MCF 10A (cell line): ENCODE measurements around the gene PIP5KL1. TPM values are rescaled to one million over a fixed set of nuclear protein-coding genes. Genes with fewer than 3 reads are reported as not detected.
A peak's percentile ranks its signal among the peaks of the same experiment; 100 is the strongest.

Experiments used
- BruUV-seq: library from RNA; stranded (reverse); fragments of 400-500 nt; replicated peaks from 2 replicates; lab custom pipeline; 2021; lab: Mats Ljungman, UMichigan
- CTCF ChIA-PET: fragments of 300-600 bp; sonication (Branson Sonifier 250); formaldehyde crosslinking; extraction: SDS; loops from one replicate; lab custom pipeline; 2021; ENCODE audit warnings: antibody characterized with exemption, inconsistent platforms; lab: Yijun Ruan, JAX
- POLR2A ChIA-PET: fragments of 300-600, 350-650 bp; sonication (Branson Sonifier 250); formaldehyde crosslinking; extraction: SDS; loops from one replicate; lab custom pipeline; 2020; ENCODE audit warnings: antibody characterized with exemption, inconsistent platforms; lab: Yijun Ruan, JAX
- DNase-seq: peaks from one replicate; pipeline ENCODE4 v3.0.0-alpha.2; 2018; ENCODE audit not compliant: unreplicated experiment
- H3K27ac Mint-ChIP-seq: one replicate; pipeline ENCODE4 v1.8.0; 2022; ENCODE audit warnings: mild to moderate bottlenecking, low read depth, mixed read lengths; ENCODE audit not compliant: unreplicated experiment
- H3K27me3 Mint-ChIP-seq: one replicate; pipeline ENCODE4 v1.8.0; 2022; ENCODE audit warnings: mixed read lengths; ENCODE audit not compliant: insufficient read depth, unreplicated experiment
- H3K36me3 Mint-ChIP-seq: one replicate; pipeline ENCODE4 v1.8.0; 2022; ENCODE audit warnings: mild to moderate bottlenecking, moderate library complexity, mixed read lengths; ENCODE audit not compliant: insufficient read depth, unreplicated experiment
- H3K4me1 Mint-ChIP-seq: one replicate; pipeline ENCODE4 v1.8.0; 2022; ENCODE audit warnings: mixed read lengths; ENCODE audit not compliant: insufficient read depth, unreplicated experiment
- H3K4me3 Mint-ChIP-seq: one replicate; pipeline ENCODE4 v1.8.0; 2022; ENCODE audit warnings: mild to moderate bottlenecking, moderate library complexity, mixed read lengths; ENCODE audit not compliant: unreplicated experiment
- H3K9me3 Mint-ChIP-seq: one replicate; pipeline ENCODE4 v1.8.0; 2022; ENCODE audit warnings: mixed read lengths; ENCODE audit not compliant: unreplicated experiment
- intact Hi-C: fragments of 100-400 bp; cut with micrococcal nuclease; formaldehyde crosslinking; loops from 2 replicates; pipeline ENCODE4 v1.14.1; 2022
- total RNA-seq: library from RNA; stranded (reverse); gene quantifications from 2 replicates; pipeline ENCODE4 v1.2.3, GENCODE V29; 2022
- TF ChIP-seq, protein P1 (sequence below): fragments of 200-600 bp; IDR thresholded peaks from one replicate; pipeline ENCODE4 v1.8.0; 2022; ENCODE audit warnings: antibody characterized with exemption, mild to moderate bottlenecking; ENCODE audit not compliant: unreplicated experiment

PIP5KL1 gene
- total RNA-seq, 1 experiment from 2014 or later: 4.0 TPM

DNA sequence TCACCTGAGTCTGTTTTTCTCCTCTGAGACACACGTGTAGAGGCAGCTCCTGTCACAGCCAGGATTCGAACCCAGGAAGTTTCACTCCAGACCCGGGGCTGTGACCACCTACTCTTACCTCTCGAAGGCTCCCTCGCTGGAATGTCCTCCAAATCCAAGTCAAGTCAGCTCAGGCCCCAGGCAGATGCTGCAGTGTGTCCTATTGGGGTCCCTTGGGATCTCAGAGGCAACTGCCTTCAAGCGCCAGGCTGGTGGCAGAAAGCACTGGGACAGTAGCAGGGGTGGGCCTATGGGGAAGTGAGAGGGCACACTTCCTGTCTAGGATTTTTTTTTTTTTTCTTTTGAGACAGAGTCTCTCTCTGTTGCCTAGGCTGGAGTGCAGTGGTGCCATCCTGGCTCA is 13.0 kb downstream of the PIP5KL1 start:
- no TSS peak for BruUV-seq
- TF ChIP-seq, protein P1, sequence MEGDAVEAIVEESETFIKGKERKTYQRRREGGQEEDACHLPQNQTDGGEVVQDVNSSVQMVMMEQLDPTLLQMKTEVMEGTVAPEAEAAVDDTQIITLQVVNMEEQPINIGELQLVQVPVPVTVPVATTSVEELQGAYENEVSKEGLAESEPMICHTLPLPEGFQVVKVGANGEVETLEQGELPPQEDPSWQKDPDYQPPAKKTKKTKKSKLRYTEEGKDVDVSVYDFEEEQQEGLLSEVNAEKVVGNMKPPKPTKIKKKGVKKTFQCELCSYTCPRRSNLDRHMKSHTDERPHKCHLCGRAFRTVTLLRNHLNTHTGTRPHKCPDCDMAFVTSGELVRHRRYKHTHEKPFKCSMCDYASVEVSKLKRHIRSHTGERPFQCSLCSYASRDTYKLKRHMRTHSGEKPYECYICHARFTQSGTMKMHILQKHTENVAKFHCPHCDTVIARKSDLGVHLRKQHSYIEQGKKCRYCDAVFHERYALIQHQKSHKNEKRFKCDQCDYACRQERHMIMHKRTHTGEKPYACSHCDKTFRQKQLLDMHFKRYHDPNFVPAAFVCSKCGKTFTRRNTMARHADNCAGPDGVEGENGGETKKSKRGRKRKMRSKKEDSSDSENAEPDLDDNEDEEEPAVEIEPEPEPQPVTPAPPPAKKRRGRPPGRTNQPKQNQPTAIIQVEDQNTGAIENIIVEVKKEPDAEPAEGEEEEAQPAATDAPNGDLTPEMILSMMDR: no peak
- CTCF ChIA-PET: interaction anchor here (0.5 to 1.4 kb wide), 6 partner anchors 18 to 273 kb away, joined by 3 to 4 read pairs (median 3); partner anchors contain the start of gene ST6GALNAC6
- Mint-ChIP-seq H3K27me3 (no peaks in the 10 kb centered on the region), H3K36me3 (peaks cover 5% of the 10 kb centered on the region), H3K4me1 (peaks cover 27% of the 10 kb centered on the region), H3K4me3 (peak overlapping the region; percentile 19), H3K27ac (peak overlapping the region; percentile 49), H3K9me3 (no peaks in the 10 kb centered on the region)
- intact Hi-C loops: loop anchor here (5.0 kb wide), 1 partner anchor 115 kb away; the partner anchor contains the start of gene FPGS
- POLR2A ChIA-PET: interaction anchor here (0.6 to 6.0 kb wide), 12 partner anchors 18 to 183 kb away, joined by 3 to 35 read pairs (median 3); partner anchors contain the start of genes CDK9, ST6GALNAC6 and TOR2A
- no peak for DNase-seq

DNA sequence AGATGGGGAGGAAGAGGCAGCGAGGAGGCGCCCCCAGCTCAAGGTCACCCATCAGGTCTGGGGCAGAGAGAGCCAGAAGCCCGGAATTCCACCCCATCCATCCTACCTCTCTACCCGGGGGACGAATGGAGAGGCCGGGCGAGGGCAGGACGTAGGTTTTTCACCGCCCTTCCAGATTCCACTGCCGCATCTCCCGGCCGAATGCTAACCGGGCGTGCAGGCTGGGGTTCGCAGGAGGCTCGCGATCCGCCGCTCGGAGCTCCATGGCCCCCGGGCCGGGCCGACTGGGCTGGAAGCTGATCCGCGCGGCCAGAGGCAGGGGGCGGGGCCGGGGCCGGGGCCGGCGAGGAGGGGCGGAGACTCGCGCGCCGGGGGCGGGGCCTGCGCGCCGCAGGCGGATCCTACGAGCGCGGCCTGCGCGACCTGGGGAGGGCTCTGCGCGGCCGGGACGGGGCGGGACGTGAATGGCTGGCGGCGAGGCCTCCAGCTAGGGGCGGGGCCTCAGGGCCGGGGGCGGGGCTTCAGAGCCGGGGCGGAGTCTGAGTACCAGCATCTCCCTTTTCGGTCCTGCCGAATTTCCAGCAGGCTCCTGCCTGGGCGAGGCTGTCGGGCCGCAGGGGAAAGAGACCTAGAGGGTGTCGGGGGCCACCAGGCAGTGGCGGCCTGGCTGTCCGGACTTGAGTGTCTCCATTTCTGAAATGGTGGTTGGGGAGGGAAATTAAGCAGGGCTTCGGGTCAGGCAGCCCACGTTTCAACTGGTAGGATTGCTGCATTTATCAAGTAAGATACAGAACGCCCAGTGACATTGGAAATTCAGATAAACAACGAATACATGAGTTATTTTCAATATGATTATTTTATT is 13.6 kb downstream of the PIP5KL1 start, which contains the start of gene ST6GALNAC4:
Gene ST6GALNAC4 (minus strand): TSS at position 322 of the 862 bp plus-strand sequence. CDS start 622 bp downstream, outside the sequence.
- TF ChIP-seq, protein P1: no peak
- no peaks in the 10 kb centered on the region for H3K9me3 Mint-ChIP-seq
- H3K4me3 Mint-ChIP-seq: peak within 1 kb of the TSS; percentile 74
- H3K27ac Mint-ChIP-seq: peak within 1 kb of the TSS; percentile 93
- POLR2A ChIA-PET: interaction anchor here (0.6 to 6.0 kb wide), 12 partner anchors 12 to 202 kb away, joined by 3 to 35 read pairs (median 3); partner anchors contain the start of genes CDK9 and ST6GALNAC6
- H3K36me3 Mint-ChIP-seq: peaks cover 5% of the 10 kb centered on the region
- peaks cover 27% of the 10 kb centered on the region for H3K4me1 Mint-ChIP-seq
- no TSS peak for BruUV-seq
- CTCF ChIA-PET: interaction anchor here (0.5 to 1.4 kb wide), 10 partner anchors 17 to 413 kb away, joined by 3 to 4 read pairs (median 3); partner anchors contain the start of gene ST6GALNAC6
- intact Hi-C loops: loop anchor here (5.0 kb wide), 1 partner anchor 115 kb away; the partner anchor contains the start of gene FPGS
- peak; percentile 79 for DNase-seq
- no peaks in the 10 kb centered on the region for H3K27me3 Mint-ChIP-seq

DNA sequence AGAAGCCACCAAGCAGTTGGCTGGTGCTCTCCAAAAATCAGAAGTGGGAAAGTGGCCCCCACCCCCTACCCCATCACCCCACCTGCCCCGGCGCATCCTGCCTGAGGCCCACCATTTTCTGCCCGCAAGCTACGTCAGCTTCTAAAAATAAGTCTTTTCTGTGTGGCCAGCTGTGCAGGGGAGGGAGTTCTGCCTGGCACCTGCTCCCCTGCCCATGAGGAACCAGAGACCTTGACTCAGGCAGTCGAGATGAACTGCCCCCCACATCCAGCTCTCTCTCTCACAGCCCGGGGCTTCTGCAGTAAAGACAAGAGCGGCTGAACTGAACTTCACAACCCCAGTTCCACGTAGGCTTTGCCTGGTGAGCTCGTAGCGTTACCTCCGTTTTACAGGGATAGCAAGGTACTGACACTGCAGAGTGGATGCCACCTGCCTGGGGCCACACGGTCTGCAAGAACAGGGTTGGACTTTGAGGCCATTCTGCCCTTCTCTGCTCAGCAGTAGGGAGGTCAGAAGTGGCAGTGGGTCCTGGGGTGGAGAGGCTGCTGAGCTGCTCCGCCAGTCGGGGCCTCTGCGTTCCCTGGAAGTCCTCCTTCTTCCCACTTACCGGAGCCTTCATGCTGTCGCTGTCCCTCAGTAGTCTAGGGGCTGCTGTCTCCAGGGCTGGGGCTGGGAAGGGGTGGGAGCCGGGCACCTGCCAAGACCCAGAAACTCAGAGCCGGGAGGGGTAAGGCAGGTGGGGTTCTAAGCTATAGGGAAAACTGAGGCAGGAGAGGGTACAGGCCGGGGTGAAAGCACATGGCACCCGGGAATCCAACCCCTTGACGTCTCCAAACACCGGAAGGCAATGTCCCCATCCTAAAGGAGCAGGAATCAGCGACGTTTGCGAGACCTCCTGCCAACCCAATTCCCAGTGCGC is 14.5 kb downstream of the PIP5KL1 start:
- Mint-ChIP-seq H3K36me3 (peaks cover 5% of the 10 kb centered on the region), H3K9me3 (no peaks in the 10 kb centered on the region), H3K27me3 (no peaks in the 10 kb centered on the region), H3K4me1 (peaks cover 28% of the 10 kb centered on the region), H3K4me3 (peak overlapping the region; percentile 74), H3K27ac (peak overlapping the region; percentile 49)
- TF ChIP-seq, protein P1: no peak
- CTCF ChIA-PET: interaction anchor here (0.6 to 1.1 kb wide), 5 partner anchors 39 to 412 kb away, joined by 3 to 4 read pairs (median 3); no protein-coding TSS in a partner anchor
- BruUV-seq: TSS peak; percentile 58
- no peak for DNase-seq
- POLR2A ChIA-PET: interaction anchor here (0.6 to 6.0 kb wide), 7 partner anchors 12 to 176 kb away, joined by 3 to 35 read pairs (median 4); partner anchors contain the start of genes CDK9 and ST6GALNAC6
- intact Hi-C loops: loop anchor here (5.0 kb wide), 1 partner anchor 114 kb away; the partner anchor contains the start of gene FPGS
